LHCN-M2 (cell line): ENCODE data around the gene DNAL4. TPM values are rescaled to one million over a fixed set of nuclear protein-coding genes. Genes with fewer than 3 reads are reported as not detected.
A peak's percentile ranks its signal among the peaks of the same experiment; 100 is the strongest.

Source experiments
- DNase-seq: peaks from one replicate; pipeline ENCODE4 v3.0.0-alpha.2; 2012; ENCODE audit warnings: low read depth
- total RNA-seq: library from RNA; depleted of rRNA; stranded (reverse); fragments of >200 nt; gene quantifications from 2 replicates; pipeline ENCODE4 v1.2.3, GENCODE V29; 2014

DNAL4 gene
- total RNA-seq, 1 experiment from 2014 or later = 19.0 TPM

DNA sequence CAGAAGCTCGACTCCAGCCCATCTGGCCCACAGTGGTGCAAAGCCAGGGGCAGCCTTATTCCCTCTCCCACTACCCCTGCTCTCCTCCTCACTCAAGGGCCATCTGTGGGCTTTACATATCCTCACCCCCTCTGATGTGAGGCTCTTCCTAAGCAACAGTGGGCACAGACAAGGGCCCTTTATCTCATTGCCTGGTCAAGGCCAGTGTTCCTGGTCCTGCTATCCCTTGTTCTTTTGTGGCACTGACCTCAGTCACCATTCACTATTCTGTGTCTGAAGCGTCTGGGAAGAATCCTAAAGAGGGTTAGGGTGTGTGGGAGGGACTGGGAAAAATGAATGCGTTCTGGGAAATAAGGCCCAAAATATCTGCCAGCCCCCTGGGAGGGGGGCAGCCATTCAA lies 7.3 kb downstream of the DNAL4 start:
- DNase-seq = no peak

DNA sequence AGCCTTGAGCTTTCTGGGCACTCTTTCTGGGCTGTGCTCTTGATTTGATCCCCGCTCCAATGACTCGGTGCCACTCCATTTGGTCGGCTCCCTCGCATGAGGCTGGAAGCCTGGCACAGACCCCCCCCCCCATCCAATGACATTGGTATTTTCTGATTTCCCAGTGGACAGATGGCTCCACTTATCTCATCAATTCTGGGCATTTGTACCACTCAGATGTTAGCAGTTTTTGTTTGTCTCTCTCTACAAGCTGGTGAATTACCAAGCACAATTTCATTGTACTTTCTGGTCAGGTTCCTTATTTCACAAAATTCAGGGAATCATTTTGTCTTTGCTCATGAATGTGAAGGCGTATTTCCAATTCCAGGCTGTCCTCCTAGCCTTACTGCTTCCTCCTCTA lies 9.1 kb downstream of the DNAL4 start:
- DNase-seq = no peak

DNA sequence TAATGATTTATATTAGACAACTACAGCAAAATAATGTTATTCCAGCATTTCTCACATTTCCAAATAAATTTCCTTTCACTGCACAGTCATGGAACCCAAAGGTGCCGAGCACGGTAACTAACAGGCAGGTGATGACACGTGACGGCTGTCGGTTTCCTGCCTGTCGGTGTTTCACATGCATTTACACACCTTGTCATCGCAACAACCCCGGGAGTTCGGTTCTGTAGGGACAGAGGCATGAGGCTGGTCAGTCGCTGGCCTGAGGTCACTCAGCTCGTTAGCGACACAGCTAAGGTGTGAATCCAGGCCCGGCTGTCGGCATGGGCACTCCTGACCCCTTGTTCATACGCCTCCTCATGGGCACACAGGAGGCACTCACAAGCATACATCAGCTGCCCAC lies 9.9 kb downstream of the DNAL4 start:
- DNase-seq = no peak

DNA sequence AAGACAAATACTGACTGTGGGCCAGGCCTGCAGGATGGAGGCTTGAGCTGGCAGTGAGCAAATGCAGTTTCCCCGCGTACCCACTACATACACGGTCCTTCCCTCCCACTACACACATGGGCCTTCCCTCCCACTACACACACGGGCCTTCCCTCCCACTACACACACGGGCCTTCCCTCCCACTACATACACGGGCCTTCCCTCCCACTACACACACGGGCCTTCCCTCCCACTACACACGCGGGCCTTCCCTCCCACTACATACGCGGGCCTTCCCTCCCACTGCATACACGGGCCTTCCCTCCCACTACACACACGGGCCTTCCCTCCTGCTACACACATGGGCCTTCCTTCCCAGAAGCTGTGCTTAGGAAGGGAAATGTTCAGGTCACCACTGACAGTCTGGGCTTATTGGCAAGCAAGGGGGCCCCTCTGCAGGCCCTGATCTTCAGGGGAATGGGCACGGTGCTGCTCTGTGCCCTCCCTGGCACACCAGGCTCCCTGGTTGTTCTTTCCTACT lies 10.8 kb downstream of the DNAL4 start:
- no peak for DNase-seq

DNA sequence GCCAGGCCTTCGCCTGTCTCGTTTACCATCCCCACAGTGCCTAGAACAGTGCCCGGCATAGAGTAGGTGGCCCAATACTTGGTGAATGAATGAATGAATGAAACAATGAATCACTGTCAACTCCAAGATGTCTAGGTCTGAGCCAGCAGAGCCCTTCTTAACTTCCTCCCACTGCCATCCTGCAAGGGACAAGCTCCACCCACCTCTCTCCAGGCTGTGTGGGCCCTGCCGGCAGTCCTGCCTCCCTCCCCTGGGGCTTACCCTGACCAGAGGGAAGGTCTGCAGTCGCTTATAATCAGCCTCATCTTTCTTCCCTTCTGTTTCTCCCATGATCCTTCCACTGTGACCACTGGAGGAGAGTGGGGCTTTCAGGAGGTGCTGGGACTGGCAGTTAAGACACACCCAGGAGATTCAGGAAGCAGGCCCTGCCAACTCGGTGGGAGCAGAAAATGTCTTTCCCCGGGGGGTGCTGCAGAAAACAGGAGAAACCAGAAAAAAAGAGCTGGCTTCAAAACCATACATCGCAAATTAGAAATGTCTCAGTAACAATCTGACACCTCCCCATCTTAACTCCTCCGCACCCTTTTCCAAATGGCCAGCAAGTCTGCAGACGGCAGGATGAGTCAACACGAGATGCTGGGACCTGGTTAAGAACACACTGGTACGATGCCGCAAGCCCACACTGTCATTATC lies 11.4 kb downstream of the DNAL4 start:
- peak; percentile 57 for DNase-seq

DNA sequence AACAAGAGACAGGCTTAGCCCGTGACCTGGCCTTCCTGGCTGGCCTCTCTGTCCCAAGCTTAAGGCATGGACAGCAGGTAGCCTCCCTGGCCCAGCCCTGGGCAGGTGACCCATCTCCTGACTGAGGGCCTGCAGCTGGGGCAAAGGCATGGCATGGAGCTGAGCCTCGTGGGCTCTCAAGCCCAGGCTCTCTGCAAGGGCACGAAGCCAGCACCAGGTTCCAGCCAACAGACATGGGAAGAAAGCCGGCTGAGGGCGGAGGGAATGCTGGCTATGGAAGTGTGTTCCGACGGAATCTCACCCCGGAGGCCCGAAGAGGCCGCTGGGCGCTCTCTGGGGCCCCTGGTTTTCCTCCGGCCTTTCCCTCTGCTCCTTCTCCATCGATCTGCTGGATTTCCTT lies 12.9 kb downstream of the DNAL4 start:
- no peak for DNase-seq

DNA sequence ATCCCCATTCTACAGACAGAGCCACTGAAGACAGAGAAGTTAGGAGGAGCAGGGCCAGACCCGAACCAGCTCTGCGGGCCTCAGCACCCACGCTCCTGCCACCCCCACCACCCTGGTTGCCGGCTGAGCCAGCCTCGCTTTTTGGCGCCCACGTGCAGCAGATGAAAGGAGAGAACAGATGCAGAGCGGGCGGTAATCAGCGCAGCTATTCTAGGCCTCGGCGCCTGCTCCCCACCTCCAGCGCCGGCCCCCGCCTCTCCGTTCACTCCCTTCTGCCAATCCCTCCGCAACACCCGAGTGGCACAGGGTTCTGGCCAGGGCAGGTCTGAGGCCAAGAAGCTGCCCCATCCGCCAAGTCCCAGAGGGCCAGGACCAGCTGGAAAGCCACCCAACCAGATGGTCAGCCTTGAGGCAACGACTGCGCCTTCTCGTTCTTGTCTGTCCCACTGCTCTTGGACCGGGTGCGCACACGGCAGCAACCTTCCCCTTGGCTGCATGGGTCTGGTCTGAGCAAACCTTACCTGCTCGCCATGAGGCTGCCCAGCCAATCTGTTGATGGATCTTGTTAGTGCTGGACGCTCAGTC lies 16.8 kb downstream of the DNAL4 start:
- no peak for DNase-seq

DNA sequence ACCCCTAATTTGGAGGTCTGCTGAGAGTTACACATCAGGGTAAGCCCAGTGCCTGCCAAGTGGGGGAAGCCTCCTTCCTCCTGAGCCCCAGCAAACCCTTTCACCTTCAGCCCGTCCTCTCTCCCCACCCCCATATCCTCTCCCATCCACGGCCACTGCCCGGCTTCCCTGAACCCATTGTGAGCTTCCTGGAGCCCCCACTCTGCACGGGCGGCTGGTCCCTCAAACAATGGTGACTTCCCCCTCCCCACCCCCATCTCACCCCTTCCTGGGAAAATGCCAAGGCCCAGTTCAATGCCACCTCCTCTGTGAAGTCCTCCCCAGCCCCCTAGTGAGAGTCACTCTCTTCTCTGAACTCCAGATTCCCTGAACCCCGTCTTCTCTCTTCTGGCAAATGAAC lies 17.9 kb downstream of the DNAL4 start:
- DNase-seq = no peak

DNA sequence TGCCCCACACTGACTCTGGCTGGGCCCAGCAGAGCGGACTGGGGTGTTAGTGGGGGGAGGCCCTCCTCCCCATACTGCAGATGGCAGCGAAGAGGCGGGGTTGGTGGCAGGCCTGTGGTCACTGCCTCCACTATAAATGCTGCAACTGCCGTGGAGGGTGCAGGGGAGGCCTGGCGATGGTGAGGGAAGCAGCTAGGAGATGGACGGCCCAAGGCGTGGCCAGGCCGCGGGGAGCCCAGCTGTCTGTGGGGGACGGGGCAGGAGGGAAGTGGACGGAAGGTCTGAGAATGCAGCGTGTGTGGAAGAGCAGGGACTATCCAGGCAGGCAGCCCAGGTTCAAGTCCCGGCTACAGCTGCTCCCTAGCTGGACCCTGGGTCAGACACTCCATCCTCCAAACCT lies 18.3 kb downstream of the DNAL4 start:
- no peak for DNase-seq

DNA sequence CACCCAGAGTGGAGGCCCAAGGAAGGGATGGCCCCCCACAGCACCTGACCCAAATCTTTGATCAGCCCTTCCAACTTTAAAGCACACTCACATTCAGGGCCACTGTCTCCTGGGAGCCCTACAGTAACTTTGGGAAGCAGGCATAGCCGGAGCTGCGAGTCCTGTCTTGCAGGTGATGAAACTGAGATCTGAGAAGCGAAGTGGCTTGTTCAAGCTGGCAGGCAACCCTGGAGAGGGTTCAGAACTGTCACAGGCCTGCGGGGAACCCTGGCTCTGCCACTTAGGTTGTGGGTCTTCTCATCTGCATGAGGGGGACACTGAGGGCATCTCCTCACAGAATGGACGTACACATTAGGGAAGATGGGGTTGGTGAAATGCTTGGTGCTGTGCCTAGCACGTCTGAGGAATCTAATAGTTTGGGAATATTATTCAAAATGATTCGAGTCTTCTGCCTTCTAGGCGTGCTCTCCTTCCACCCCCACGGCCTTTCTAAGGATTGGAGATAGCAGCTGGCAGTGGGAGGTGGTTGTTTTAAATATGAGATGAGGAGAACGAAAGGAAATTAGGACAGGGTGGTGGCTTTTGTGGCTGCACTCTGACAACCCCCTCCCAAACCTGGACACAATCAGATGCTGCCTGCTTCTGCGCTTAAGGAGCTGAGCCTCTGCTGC lies 19.3 kb downstream of the DNAL4 start:
- no peak for DNase-seq

DNA sequence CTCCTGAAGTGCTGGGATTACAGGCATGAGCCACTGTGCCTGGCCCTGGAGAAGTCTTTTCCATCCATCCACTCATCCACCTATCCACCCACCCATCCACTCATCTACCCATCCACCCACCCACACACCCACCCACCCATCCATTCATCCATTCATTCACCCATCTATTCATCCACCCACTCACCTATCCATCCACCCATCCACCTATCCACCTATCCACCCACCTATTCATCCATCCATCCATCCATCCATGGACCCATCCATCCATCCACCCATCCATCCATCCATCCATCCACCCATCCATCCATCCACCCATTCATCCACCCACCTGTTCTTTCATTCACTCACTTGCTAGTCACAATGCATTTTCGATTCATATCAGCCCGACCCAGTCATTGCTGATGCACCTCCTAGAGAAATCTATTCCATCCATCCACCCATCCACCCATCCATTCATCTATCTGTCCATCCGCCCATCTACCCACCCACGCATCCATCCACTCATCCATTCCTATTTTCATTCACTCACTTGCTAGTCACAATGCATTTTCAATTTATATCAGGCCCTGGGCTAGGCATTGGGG lies 20.5 kb downstream of the DNAL4 start:
- DNase-seq = no peak

DNA sequence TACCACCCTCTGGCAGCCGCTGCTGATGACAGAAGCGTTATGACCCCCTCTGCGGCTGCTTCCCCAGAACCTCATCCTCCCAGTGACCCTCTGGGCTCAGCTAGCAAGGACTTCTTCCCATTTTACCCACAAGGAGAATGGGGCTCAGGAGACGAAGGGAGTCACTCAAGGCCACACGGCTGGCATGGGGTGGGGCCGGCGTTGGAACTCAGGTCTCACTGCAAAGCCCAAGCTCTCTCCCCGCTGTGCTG lies 21.4 kb downstream of the DNAL4 start:
- DNase-seq = no peak

DNA sequence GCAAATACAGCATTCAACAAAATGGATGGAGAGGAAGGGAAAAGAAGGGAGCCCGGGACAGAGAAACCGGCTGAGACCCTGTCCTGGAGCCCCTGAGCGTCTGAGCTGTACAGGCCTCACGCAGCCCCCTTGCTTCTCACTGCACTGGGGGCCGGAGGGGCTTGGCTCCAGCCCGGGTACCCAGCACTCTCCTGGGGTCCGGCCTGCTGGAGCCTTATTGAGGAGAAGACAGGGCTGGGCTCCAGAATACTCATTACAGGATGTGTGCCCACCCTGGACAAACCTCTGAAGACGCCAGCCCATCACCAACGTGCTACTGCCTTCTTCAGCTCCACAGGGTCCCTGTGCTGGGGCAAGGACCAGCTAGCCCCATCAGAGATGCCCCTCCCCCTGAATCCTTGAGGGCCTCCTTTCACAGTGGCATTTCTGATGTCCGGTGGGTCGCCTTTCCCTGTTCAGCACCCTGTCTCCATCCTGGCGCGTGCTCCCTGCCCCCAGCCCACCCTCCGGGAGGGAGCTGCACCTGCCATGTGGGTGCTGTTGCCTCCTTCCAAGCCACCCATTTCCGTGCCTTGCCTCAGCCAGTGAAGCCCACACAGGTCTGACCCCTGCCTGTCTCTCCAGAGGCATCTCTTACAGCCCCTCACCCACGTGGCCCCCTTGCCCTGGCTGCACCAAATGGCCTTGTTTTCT lies 23.5 kb downstream of the DNAL4 start:
- DNase-seq = no peak

DNA sequence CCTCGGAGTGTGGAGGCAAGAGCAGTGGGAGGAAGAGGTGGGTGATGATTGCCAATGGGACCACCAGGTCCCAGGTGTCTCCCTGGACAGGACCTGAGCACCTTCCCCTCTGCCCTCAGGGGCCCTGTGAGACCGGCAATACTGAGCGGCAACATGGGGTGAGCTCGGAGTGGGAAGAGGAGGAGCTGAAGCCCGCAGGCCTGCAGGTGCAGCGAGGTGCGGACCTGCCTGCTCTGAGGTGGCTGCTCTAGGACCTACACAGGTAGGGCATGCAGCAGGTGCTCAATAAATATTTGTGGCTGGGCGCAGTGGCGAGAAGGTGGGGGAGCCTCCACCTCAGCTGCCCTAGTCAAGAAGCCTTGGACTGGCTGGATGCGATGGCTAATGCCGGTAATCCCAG lies 25.9 kb downstream of the DNAL4 start:
- no peak for DNase-seq

DNA sequence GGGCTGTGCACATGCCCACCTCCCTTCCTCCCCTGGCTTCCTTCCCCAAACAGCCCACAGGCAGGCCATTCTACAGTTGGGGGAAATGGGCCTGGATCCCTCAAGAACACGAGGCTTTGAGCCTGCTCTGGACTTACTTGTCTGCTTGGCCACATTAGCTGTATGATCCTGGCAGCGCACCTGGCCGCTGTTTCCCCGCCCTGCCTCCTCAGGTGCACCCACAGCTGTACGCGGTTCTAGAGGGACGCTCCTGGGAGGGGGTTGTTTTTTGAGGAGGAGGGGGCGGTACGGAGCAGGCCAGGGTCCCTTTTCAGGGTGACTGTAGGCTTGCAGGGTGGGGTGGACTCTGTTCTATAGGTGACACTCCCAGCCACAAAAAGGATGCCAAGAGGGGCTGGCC lies 26.6 kb downstream of the DNAL4 start:
- no peak for DNase-seq

DNA sequence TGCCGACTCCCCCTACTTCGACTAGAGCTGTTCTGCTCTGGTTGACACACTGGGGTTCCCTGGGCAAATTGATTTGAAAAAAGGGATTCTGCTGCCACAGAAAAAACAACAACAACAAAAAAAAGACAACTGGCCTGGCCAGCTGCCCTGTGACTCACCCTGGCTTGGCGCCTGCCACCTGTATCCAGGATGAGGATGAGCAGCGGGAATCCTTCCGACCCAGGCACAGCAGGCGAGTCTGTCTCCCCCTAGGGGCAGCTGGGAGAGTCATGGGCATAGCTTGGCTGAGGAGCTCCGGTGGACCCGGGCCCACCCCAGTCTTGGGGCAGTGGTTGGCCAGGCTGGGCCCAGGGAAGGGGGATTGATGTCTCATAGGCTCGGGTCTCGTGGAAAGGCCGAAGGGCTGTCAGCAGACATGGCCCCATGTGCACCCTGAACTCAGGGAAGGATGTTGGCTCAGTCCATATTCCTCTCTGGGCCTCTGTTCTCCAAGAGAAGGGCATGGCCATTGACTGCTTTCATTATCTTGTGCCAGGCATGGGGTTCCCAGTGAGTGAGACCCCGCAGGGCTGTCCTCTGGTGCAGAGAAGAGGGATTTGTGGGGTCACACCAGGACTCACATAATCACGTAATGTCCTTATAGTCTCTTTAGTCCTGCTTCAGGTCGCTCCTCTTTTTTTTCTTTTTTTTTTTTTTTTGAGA lies 27.7 kb downstream of the DNAL4 start:
- peak; percentile 91 for DNase-seq

DNA sequence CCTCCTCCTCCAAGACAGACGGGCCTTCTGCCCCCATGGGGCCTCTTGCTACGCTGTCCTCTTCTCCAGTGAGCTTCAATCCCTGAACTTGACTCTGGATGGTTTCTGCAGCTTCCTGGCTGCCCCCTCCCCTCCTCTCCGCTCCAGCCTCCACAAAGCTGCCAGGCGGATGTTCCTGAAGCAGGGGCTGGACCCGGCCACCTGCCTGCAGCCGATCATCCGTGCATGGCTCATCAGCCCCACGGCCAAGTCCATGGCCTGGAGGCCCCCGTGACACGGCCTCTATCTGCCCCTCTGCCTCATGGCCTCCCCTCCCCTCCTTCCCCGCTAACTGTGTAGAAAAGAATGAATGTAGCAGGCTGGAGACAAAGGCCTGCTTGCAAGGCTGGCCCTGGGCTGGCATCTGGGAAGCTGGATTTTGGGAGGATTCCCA lies 31.4 kb downstream of the DNAL4 start:
- no peak for DNase-seq

DNA sequence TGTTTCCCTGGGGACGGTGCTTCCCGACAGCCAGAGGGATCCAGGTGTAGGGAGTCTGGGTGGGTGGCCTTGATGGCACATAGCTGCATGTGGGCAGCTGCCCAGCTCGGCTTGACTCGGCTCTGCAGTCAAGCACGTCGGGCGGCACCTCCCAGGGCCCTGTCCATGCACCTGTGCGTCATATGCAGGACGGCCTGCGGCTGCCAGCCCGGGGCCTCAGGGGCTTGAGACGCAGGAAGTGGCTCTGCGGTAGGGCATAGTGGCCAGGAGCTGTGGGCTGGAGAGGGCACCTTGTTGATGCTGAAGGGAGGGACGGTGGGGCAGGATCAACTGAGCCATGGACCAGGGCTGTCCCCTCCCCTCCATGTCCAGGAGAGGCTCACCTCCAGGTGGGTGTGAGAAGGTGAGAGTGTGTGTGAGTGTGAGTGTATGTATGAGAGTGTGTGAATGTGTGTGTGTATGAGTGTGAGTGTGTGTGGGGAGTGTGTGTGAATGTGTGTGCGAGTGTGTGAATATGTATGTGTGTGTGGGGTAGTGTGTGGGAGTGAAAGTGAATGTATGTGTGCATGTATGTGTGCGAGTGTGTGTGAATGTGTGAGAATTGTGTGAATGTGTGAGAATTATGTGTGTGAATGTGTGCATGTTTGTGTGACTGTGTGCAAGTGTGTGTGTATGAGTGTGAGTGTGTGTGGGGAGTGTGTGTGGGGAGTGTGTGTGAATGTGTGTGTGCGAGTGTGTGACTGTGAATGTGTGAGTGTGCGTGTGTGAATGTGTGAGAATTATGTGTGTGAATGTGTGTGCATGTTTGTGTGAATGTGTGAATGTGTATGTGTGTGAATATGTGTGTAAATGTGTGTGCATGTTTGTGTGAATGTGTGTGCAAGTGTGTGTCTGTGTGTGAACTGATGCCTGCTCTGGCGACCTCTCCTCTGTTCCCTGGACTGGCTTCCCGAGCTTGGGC lies 32.5 kb downstream of the DNAL4 start:
- DNase-seq = no peak

DNA sequence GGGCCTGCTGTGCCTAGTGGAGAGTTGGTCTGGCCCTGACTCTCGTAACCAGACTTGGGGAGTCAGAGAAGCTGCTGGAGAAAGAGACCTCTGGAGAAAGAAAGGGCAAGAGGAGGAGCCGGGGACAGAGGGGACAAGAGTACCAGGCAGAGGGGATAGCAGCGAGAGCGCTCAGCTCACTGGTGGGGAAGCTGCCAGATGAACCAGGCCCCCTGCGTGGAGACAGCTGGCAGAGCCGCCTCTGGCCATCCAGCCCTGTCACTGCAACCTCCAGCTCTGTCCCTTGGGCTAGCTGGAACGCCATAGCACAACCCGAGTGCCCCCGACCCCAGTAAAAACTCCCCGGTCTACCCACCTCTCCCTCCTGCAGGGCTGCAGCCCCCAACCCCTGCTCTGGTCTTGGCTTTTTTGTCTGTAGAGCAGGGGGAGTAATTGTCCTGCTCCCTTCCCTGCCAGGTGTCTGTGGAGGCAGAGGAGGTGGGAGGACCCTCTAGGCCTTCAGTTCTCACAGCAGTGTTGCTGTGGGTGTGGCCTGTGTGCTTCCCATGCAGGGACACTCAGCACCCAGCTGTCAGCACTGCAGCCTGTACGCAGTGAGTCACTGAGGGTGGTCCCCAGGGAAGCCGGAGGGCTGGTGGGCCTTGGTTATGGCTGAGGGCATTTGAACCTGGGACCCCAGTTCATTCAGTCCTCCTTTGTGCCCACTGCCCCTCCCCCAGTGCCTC lies 33.3 kb downstream of the DNAL4 start:
- DNase-seq = peak; percentile 86

DNA sequence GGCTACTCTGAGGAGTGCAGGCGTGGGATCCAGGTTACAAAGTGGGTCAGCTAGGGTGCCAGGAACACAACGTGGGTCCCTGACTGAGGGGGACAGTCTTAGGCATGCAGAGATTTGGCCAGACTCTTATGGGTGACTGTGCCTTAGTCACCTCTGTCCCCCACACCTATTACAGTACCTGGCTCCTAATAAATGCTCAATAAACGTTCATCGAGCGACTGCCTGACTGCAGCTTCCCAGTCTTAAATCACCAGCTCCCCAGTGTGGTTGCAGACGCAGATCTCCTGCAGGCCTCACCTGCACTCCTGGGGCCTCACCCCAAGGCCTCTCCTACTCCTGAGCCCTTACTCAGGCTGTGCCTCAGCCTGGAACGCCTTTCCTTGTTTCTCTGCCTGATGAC lies 34.9 kb downstream of the DNAL4 start:
- no peak for DNase-seq
